Measurements from ENCODE around the gene UPB1. TPM values are rescaled to one million over a fixed set of nuclear protein-coding genes. Genes with fewer than 3 reads are reported as not detected.
A peak's percentile ranks its signal among the peaks of the same experiment; 100 is the strongest.

UPB1 gene
- total and polyA plus RNA-seq, 11 donors, result 0.24 to 1.9 (median 0.80) TPM

GRCh38 chr22:24482998-24483397 is 12.1 kb upstream of the UPB1 start:
- DNase-seq (no peak), ATAC-seq (no peak)
- H3K4me1 ChIP-seq, result peaks cover 0 to 37% (median 5%) of the 10 kb centered on the region in 12 donors
- H3K36me3 ChIP-seq, result no peaks in the 10 kb centered on the region
- H3K9me3 ChIP-seq, result no peaks in the 10 kb centered on the region
- intact Hi-C loops (cut with DNase I), result loop anchor here in 7 of 10 donors (5.0 to 10.0 kb wide), 5 partner anchors 51 to 158 kb away; partner anchors contain the start of gene ADORA2A (in 2 of the 7)
- no peaks in the 10 kb centered on the region for H3K27me3 ChIP-seq
- H3K4me3 ChIP-seq, result no peak overlapping the region
- TF ChIP-seq CTCF (IDR thresholded peaks at IDR 0.05), result no peak
- no peak for TF ChIP-seq POLR2A (IDR thresholded peaks at IDR 0.05)
- 66 to 86% (median 78%) methylated on average over 2 of the region's 2 CpGs for WGBS, 4 donors
- H3K27ac ChIP-seq, result no peak overlapping the region

GRCh38 chr22:24483976-24484545 is 11.1 kb upstream of the UPB1 start:
- intact Hi-C loops (cut with DNase I), result loop anchor here in 8 of 10 donors (2.0 to 10.0 kb wide), 6 partner anchors 52 to 159 kb away; partner anchors contain the start of gene ADORA2A (in 2 of the 8)
- DNase-seq, result no peak
- peaks cover 0 to 37% (median 5%) of the 10 kb centered on the region in 12 donors for H3K4me1 ChIP-seq
- no peaks in the 10 kb centered on the region for H3K36me3 ChIP-seq
- TF ChIP-seq CTCF (IDR thresholded peaks at IDR 0.05) (no peak), POLR2A (IDR thresholded peaks at IDR 0.05) (no peak)
- no peak overlapping the region for H3K27ac ChIP-seq
- H3K27me3 ChIP-seq, result no peaks in the 10 kb centered on the region
- H3K9me3 ChIP-seq, result no peaks in the 10 kb centered on the region
- H3K4me3 ChIP-seq, result no peak overlapping the region
- ATAC-seq, result no peak
- WGBS, 4 donors, result 54 to 72% (median 66%) methylated on average over 5 of the region's 5 CpGs

GRCh38 chr22:24485170-24485569 is 10.0 kb upstream of the UPB1 start:
- 94 to 97% (median 96%) methylated on average over 4 of the region's 4 CpGs for WGBS, 4 donors
- no peak for DNase-seq
- H3K9me3 ChIP-seq, result no peaks in the 10 kb centered on the region
- no peak for ATAC-seq
- no peak overlapping the region for H3K4me3 ChIP-seq
- H3K4me1 ChIP-seq, result peaks cover 0 to 37% (median 5%) of the 10 kb centered on the region in 12 donors
- no peaks in the 10 kb centered on the region for H3K36me3 ChIP-seq
- intact Hi-C loops (cut with DNase I), result loop anchor here in 4 of 10 donors (2.0 to 10.0 kb wide), 4 partner anchors 62 to 163 kb away; no protein-coding TSS in a partner anchor
- H3K27ac ChIP-seq, result no peak overlapping the region
- no peaks in the 10 kb centered on the region for H3K27me3 ChIP-seq
- TF ChIP-seq CTCF (IDR thresholded peaks at IDR 0.05) (no peak), POLR2A (IDR thresholded peaks at IDR 0.05) (no peak)

GRCh38 chr22:24485608-24486007 is 9.5 kb upstream of the UPB1 start:
- Histone ChIP-seq H3K27me3 (no peaks in the 10 kb centered on the region), H3K27ac (no peak overlapping the region), H3K4me3 (no peak overlapping the region), H3K36me3 (no peaks in the 10 kb centered on the region), H3K4me1 (peaks cover 0 to 37% (median 5%) of the 10 kb centered on the region in 12 donors), H3K9me3 (no peaks in the 10 kb centered on the region)
- DNase-seq (no peak), ATAC-seq (peak in 2 of 4 donors; percentile 56 to 76)
- TF ChIP-seq CTCF (IDR thresholded peaks at IDR 0.05) (peak in 11 of 12 donors; percentile 32 to 66 (median 50)), POLR2A (IDR thresholded peaks at IDR 0.05) (no peak)
- intact Hi-C loops (cut with DNase I), result loop anchor here in 4 of 10 donors (2.0 to 10.0 kb wide), 4 partner anchors 63 to 163 kb away; no protein-coding TSS in a partner anchor
- WGBS, 4 donors, result 47 to 61% (median 53%) methylated on average over 3 of the region's 3 CpGs
